ENCODE measurements around the gene AAGAB. TPM values are rescaled to one million over a fixed set of nuclear protein-coding genes. Genes with fewer than 3 reads are reported as not detected.

The AAGAB gene
- total RNA-seq, 4 donors from 2014 or later: 11.4 to 35.1 (median 18.0) TPM

DNA sequence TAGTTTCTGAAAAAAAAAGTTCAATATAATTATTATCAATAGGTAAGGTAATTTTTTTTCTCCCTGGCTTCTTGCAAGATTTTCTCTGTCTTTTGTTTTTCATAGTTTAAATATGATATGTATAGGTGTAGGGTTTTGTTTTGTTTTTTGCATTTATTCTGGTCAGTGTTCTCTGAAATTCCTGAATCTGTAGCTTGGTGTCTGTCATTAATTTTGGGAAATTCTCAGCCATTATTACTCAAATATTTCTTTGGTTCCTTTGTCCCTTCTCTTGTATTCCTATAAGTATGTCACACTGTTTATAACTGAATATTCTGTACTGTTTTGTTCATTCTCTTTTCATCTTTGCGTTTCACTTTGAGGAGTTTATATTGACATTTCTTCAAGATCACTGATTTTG, 22.2 kb upstream of the AAGAB start:
- WGBS, 2 donors: 91 to 95% methylated on average over 1 of the region's 1 CpG

GRCh38 chr15:67274236-67274635, 19.8 kb upstream of the AAGAB start:
- no peak for DNase-seq (ENCODE audit: low spot score in 2 of 2)
- Histone ChIP-seq H3K27me3 (no peaks in the 10 kb centered on the region), H3K9me3 (peaks cover 0 to 26% (median 6%) of the 10 kb centered on the region in 4 donors), H3K36me3 (no peaks in the 10 kb centered on the region), H3K27ac (no peak overlapping the region), H3K4me1 (no peaks in the 10 kb centered on the region), H3K4me3 (no peak overlapping the region)
- 82 to 91% methylated on average over 1 of the region's 1 CpG for WGBS, 2 donors
- TF ChIP-seq, protein P1, sequence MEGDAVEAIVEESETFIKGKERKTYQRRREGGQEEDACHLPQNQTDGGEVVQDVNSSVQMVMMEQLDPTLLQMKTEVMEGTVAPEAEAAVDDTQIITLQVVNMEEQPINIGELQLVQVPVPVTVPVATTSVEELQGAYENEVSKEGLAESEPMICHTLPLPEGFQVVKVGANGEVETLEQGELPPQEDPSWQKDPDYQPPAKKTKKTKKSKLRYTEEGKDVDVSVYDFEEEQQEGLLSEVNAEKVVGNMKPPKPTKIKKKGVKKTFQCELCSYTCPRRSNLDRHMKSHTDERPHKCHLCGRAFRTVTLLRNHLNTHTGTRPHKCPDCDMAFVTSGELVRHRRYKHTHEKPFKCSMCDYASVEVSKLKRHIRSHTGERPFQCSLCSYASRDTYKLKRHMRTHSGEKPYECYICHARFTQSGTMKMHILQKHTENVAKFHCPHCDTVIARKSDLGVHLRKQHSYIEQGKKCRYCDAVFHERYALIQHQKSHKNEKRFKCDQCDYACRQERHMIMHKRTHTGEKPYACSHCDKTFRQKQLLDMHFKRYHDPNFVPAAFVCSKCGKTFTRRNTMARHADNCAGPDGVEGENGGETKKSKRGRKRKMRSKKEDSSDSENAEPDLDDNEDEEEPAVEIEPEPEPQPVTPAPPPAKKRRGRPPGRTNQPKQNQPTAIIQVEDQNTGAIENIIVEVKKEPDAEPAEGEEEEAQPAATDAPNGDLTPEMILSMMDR (IDR thresholded peaks at IDR 0.05): no peak
- no peak for TF ChIP-seq EP300 (IDR thresholded peaks at IDR 0.05)
- TF ChIP-seq POLR2A (IDR thresholded peaks at IDR 0.05): no peak

More for the DNA sequence above, 22.2 kb upstream of the AAGAB start:
- H3K4me3 ChIP-seq: no peak overlapping the region
- no peaks in the 10 kb centered on the region for H3K4me1 ChIP-seq
- no peaks in the 10 kb centered on the region for H3K36me3 ChIP-seq
- H3K27ac ChIP-seq: no peak overlapping the region
- DNase-seq (ENCODE audit: low spot score in 2 of 2): no peak
- H3K27me3 ChIP-seq: no peaks in the 10 kb centered on the region
- H3K9me3 ChIP-seq: peaks cover 0 to 26% (median 6%) of the 10 kb centered on the region in 4 donors
- no peak for TF ChIP-seq EP300 (IDR thresholded peaks at IDR 0.05)
- no peak for TF ChIP-seq POLR2A (IDR thresholded peaks at IDR 0.05)

DNA sequence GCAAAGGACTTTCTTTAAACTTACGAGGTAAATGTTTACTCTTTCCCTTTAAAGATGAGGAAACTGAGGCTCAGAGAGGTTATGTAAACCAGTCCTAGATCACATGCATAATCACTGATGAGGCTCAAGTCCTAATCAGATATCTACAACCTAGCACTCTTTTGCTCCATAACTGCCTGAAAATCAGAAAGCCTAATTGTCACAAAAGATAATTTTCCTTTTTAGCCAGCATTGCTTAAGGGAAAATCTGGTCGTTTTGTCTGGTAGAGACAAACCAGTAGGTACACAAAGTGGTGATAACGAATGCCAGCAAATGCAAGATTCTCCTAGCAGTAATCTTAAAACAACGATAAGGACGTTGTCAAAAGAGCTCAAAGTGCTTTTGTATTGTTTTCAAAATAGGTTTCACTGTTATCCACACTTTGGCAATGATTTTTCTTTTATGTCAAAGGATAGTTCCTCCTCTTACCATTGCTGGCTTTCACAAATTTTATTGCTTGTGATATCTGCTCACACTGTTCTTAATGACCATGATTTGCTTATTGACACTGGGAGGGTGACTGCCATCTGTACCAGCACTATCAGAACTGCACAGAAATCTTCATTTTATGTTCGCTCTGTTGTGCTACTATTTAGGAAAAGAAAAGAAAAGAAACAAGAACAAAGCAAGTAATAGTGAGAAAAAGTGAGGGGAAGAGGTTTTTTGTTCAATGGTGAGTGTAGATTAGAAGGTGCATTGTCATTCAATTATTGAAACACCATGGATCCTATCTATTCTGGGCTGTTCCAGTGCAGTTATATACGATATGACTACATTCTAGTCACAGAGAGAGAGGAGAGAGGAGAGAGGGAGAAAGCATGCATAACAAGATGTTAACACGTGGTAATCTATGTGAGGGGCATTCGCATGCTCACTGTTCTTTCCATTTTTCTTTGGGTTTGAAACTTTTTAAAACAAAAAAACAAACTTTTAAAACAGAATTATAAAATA, 13.8 kb upstream of the AAGAB start:
- no peak for DNase-seq (ENCODE audit: low spot score in 2 of 2)
- Histone ChIP-seq H3K9me3 (peaks cover 0 to 10% (median 2%) of the 10 kb centered on the region in 4 donors), H3K27ac (no peak overlapping the region), H3K36me3 (no peaks in the 10 kb centered on the region), H3K27me3 (no peaks in the 10 kb centered on the region), H3K4me1 (no peaks in the 10 kb centered on the region), H3K4me3 (no peak overlapping the region)
- 80% methylated on average over 9 of the region's 9 CpGs for WGBS, 2 donors
- no peak for TF ChIP-seq EP300 (IDR thresholded peaks at IDR 0.05)
- TF ChIP-seq, protein P1 (IDR thresholded peaks at IDR 0.05): no peak
- TF ChIP-seq POLR2A (IDR thresholded peaks at IDR 0.05): no peak

DNA sequence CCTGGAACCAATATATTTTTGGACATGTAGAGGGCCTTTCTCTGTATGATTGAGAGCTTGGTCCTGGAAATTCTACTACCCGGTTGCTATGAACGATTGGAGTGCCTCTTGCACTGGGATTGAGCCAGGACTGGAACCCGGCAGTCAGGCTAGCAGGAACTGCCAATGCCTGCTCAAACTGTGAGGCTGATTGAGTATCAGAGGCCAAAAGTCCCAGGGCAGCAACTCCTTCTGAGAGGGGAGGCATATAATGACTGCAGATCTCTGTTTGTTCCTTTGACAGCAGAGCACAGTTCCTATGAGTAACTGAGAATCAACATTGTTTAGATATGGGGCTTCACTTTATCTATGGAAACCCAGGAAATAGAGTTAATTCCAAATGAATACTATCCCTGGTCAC, 13.0 kb upstream of the AAGAB start:
- Histone ChIP-seq H3K9me3 (peaks cover 0 to 2% (median 0%) of the 10 kb centered on the region in 4 donors), H3K36me3 (no peaks in the 10 kb centered on the region), H3K27ac (no peak overlapping the region), H3K4me1 (no peaks in the 10 kb centered on the region), H3K27me3 (no peaks in the 10 kb centered on the region), H3K4me3 (no peak overlapping the region)
- TF ChIP-seq POLR2A (IDR thresholded peaks at IDR 0.05): no peak
- TF ChIP-seq, protein P1 (IDR thresholded peaks at IDR 0.05): no peak
- no peak for TF ChIP-seq EP300 (IDR thresholded peaks at IDR 0.05)
- 57 to 68% methylated on average over 3 of the region's 3 CpGs for WGBS, 2 donors
- DNase-seq (ENCODE audit: low spot score in 2 of 2): no peak

DNA sequence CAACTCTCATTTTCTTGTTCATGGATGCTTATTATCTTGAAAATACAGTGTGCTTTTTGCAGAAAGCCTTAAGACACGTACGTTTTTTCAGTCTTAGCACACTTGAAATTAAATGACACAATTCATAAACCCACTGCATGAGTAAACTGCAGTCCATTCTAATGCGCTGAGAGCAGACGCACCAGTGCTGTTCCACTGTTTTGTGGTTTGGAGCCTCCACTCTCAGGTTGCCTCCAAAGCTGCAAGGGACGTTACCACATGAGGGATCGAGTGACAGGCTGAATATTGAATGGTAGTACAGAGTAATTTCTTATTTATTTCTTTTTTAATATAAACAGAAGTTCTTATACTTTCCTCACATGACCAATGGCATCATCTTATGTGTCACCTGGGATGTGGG, 12.4 kb upstream of the AAGAB start:
- no peak overlapping the region for H3K27ac ChIP-seq
- H3K4me3 ChIP-seq: no peak overlapping the region
- TF ChIP-seq EP300 (IDR thresholded peaks at IDR 0.05) (no peak), POLR2A (IDR thresholded peaks at IDR 0.05) (no peak)
- TF ChIP-seq, protein P1 (IDR thresholded peaks at IDR 0.05): no peak
- H3K4me1 ChIP-seq: no peaks in the 10 kb centered on the region
- H3K36me3 ChIP-seq: no peaks in the 10 kb centered on the region
- H3K27me3 ChIP-seq: no peaks in the 10 kb centered on the region
- no peaks in the 10 kb centered on the region for H3K9me3 ChIP-seq
- DNase-seq (ENCODE audit: low spot score in 2 of 2): no peak
- WGBS, 2 donors: 86 to 89% methylated on average over 6 of the region's 6 CpGs
